ENCODE results near the gene KAT7.

The KAT7 gene

DNA sequence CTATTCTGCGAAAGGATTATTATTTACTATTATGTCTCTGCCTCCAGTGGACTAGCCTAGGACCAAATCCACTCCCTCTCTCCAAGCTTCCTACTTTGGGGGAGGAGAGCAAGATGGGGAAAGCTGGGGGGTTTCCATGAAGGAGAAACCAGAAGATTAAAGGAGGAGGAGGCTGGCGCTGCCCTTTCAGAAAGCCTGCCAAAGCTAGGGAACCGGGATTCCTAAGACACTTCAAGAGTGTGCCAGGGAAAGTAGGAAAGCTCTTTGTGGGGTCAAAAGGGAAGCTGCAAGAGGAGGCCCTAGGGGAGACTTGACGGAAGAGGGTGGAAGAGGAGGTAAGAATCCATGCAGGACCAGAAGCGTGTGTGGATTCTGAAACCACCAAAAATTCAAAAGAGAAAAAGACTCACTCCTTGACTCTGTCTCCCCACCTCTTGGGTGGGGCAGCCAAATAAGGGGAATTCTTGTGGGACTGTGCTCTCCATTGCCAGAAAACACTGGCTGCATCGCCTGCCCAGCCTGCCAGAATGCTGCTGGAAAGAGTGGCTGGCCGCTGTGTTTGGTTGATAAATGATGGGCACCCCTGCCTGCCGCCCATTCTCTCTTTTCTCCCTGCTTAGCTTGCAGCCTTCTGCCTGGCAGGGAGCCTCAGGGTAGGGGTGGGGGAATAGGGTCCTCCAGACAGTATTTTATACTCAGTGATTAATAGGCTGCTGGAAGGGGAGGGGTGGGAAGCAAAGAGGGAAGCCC, 11.8 kb upstream of the KAT7 start:
- Histone ChIP-seq H3K36me3 (ENCODE audit: low read length) (no peaks in the 10 kb centered on the region), H3K4me2 (ENCODE audit: low read depth, low read length, poor library complexity, severe bottlenecking) (no peak overlapping the region), H3F3A (ENCODE audit: insufficient read depth) (no peaks in the 10 kb centered on the region), H3K27ac (ENCODE audit: low read depth, low read length) (no peak overlapping the region), H4K20me1 (ENCODE audit: low read depth, low read length) (no peaks in the 10 kb centered on the region), H2AFZ (ENCODE audit: low read depth, low read length, severe bottlenecking) (no peak overlapping the region), H3K79me2 (ENCODE audit: insufficient read depth, low read length) (no peaks in the 10 kb centered on the region), H3K9me2 (replicated peaks; ENCODE audit: insufficient read depth, low read length) (no peaks in the 10 kb centered on the region), H3K9me3 (ENCODE audit: insufficient read depth, low read length) (no peaks in the 10 kb centered on the region), H3K27me3 (ENCODE audit: low read length) (no peaks in the 10 kb centered on the region), H3K4me3 (ENCODE audit: insufficient read depth, low read length, poor library complexity, severe bottlenecking) (no peak overlapping the region), H3K9ac (ENCODE audit: low read length) (no peak overlapping the region)
- TF ChIP-seq EZH2phosphoT487 (conservative IDR thresholded peaks at IDR 0.05; ENCODE audit: low read length): no peak
- TF ChIP-seq, protein P1, sequence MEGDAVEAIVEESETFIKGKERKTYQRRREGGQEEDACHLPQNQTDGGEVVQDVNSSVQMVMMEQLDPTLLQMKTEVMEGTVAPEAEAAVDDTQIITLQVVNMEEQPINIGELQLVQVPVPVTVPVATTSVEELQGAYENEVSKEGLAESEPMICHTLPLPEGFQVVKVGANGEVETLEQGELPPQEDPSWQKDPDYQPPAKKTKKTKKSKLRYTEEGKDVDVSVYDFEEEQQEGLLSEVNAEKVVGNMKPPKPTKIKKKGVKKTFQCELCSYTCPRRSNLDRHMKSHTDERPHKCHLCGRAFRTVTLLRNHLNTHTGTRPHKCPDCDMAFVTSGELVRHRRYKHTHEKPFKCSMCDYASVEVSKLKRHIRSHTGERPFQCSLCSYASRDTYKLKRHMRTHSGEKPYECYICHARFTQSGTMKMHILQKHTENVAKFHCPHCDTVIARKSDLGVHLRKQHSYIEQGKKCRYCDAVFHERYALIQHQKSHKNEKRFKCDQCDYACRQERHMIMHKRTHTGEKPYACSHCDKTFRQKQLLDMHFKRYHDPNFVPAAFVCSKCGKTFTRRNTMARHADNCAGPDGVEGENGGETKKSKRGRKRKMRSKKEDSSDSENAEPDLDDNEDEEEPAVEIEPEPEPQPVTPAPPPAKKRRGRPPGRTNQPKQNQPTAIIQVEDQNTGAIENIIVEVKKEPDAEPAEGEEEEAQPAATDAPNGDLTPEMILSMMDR (IDR thresholded peaks at IDR 0.05; ENCODE audit: insufficient read depth, low read length, poor library complexity, severe bottlenecking): no peak

DNA sequence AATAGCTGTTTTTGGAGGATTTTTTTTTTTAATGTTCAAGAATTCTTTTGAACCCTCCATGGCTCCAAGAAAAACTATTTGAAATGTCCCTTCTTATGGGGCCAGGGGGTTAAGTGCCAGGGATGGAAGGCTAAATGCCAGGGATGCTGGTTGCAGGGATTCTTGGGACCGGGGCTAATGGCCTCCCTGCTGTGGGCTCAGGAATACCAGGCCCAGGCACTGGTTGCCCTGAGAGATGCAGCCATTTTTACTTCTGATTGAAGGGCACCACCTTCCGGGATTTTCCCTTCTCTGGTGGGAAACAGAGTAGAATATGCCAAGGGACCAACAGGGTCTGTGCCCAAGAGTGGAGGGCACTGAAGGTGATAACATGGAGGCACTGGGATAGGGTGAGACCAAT, 10.9 kb upstream of the KAT7 start:
- no peak overlapping the region for H3K9ac ChIP-seq (ENCODE audit: low read length)
- TF ChIP-seq EZH2phosphoT487 (conservative IDR thresholded peaks at IDR 0.05; ENCODE audit: low read length): no peak
- TF ChIP-seq, protein P1 (IDR thresholded peaks at IDR 0.05; ENCODE audit: insufficient read depth, low read length, poor library complexity, severe bottlenecking): no peak
- no peak overlapping the region for H3K4me2 ChIP-seq (ENCODE audit: low read depth, low read length, poor library complexity, severe bottlenecking)
- H3K9me2 ChIP-seq (replicated peaks; ENCODE audit: insufficient read depth, low read length): no peaks in the 10 kb centered on the region
- no peak overlapping the region for H3K4me3 ChIP-seq (ENCODE audit: insufficient read depth, low read length, poor library complexity, severe bottlenecking)
- no peaks in the 10 kb centered on the region for H3K36me3 ChIP-seq (ENCODE audit: low read length)
- H2AFZ ChIP-seq (ENCODE audit: low read depth, low read length, severe bottlenecking): no peak overlapping the region
- no peaks in the 10 kb centered on the region for H3K79me2 ChIP-seq (ENCODE audit: insufficient read depth, low read length)
- no peak overlapping the region for H3K27ac ChIP-seq (ENCODE audit: low read depth, low read length)
- H4K20me1 ChIP-seq (ENCODE audit: low read depth, low read length): no peaks in the 10 kb centered on the region
- no peaks in the 10 kb centered on the region for H3K9me3 ChIP-seq (ENCODE audit: insufficient read depth, low read length)
- H3K27me3 ChIP-seq (ENCODE audit: low read length): no peaks in the 10 kb centered on the region
- no peaks in the 10 kb centered on the region for H3F3A ChIP-seq (ENCODE audit: insufficient read depth)

DNA sequence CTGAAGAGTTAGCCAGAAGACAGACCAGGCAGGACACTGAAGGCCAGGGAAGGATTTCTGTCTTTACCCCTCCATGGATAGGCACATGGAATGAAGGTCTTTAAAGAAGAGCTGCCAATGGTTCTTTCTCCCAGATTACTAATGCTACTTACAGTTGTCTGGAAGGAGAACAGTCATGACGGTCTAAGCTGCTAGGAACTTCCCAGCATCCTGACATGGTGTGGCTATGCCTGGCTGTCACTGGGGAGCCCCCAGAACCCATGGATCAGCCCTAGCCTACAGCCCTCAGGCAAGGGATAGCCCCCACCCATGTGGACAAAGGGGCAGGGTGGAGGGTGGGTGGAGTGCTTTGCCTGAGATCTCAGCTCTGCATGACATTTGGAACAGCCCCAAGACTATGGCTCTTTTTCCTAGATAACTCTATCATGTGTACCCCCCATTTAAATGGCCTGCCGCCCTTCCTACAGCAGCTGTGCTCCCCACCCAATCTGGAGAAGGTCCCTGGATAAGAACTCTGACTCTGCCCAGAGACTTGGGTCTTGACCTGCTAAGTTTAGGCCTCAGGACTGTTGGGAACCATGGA, 9.2 kb upstream of the KAT7 start:
- H3K9me2 ChIP-seq (replicated peaks; ENCODE audit: insufficient read depth, low read length): no peaks in the 10 kb centered on the region
- TF ChIP-seq EZH2phosphoT487 (conservative IDR thresholded peaks at IDR 0.05; ENCODE audit: low read length): no peak
- TF ChIP-seq, protein P1 (IDR thresholded peaks at IDR 0.05; ENCODE audit: insufficient read depth, low read length, poor library complexity, severe bottlenecking): no peak
- no peak overlapping the region for H3K9ac ChIP-seq (ENCODE audit: low read length)
- no peak overlapping the region for H2AFZ ChIP-seq (ENCODE audit: low read depth, low read length, severe bottlenecking)
- H4K20me1 ChIP-seq (ENCODE audit: low read depth, low read length): no peaks in the 10 kb centered on the region
- no peaks in the 10 kb centered on the region for H3K36me3 ChIP-seq (ENCODE audit: low read length)
- no peaks in the 10 kb centered on the region for H3K27me3 ChIP-seq (ENCODE audit: low read length)
- no peaks in the 10 kb centered on the region for H3K79me2 ChIP-seq (ENCODE audit: insufficient read depth, low read length)
- no peaks in the 10 kb centered on the region for H3K9me3 ChIP-seq (ENCODE audit: insufficient read depth, low read length)
- no peak overlapping the region for H3K4me2 ChIP-seq (ENCODE audit: low read depth, low read length, poor library complexity, severe bottlenecking)
- no peaks in the 10 kb centered on the region for H3F3A ChIP-seq (ENCODE audit: insufficient read depth)
- H3K27ac ChIP-seq (ENCODE audit: low read depth, low read length): no peak overlapping the region
- no peak overlapping the region for H3K4me3 ChIP-seq (ENCODE audit: insufficient read depth, low read length, poor library complexity, severe bottlenecking)
